ENCODE measurements around the gene ACOT8. TPM values are rescaled to one million over a fixed set of nuclear protein-coding genes. Genes with fewer than 3 reads are reported as not detected.

ACOT8 gene
- total and polyA plus RNA-seq, 10 of the 15 experiments (the other 5 are each of a cell fraction or from before 2014, with no cell fraction given): 5.1 to 47.9 (median 31.8) TPM

GRCh38 chr20:45874576-45874975, 17.4 kb upstream of the ACOT8 start:
- POLR2A ChIA-PET: no interaction called here
- no peaks in the 10 kb centered on the region for H3K4me1 ChIP-seq (ENCODE audit: control insufficient read depth, insufficient read depth, low read length)
- H4K20me1 ChIP-seq (ENCODE audit: control insufficient read depth, insufficient read depth): no peaks in the 10 kb centered on the region
- H3K27ac ChIP-seq (ENCODE audit: control insufficient read depth, insufficient read depth): no peak overlapping the region
- in situ Hi-C loops (cut with MboI) (no loop called here), intact Hi-C loops (cut with micrococcal nuclease; ENCODE audit: unreplicated experiment) (no loop called here)
- ATAC-seq: no peak
- no peaks in the 10 kb centered on the region for H3K79me2 ChIP-seq (ENCODE audit: control insufficient read depth, insufficient read depth, low read length)
- FAIRE-seq: no peak
- SMC1A ChIA-PET (ENCODE audit: uncharacterized antibody, unreplicated experiment): no interaction called here
- no peak overlapping the region for H3K4me3 ChIP-seq
- 86% methylated on average over 4 of the region's 4 CpGs for WGBS (ENCODE audit: insufficient coverage, insufficient replicate concordance, low lambda C conversion rate, missing lambda C conversion rate)
- H3K9me3 ChIP-seq (replicated peaks; ENCODE audit: control insufficient read depth, insufficient read depth, low read length): no peaks in the 10 kb centered on the region
- H3K27me3 ChIP-seq (replicated peaks in 1 of 2; ENCODE audit: control insufficient read depth in 2 of 2, insufficient read depth in 2 of 2, low read length in 1 of 2): no peaks in the 10 kb centered on the region
- CTCF ChIA-PET: interaction anchor here (0.6 to 0.8 kb wide), 2 partner anchors 9 to 81 kb away, joined by 3 read pairs; no protein-coding TSS in a partner anchor
- RAD21 ChIA-PET (ENCODE audit: unreplicated experiment): no interaction called here
- BruUV-seq (replicated peaks): no TSS peak
- H3K36me3 ChIP-seq (ENCODE audit: control insufficient read depth in 2 of 2, insufficient read depth in 2 of 2, low read length in 1 of 2): peaks cover 2 to 3% of the 10 kb centered on the region in 2 experiments; a peak in 1 of 4 replicates
- no peak for DNase-seq (ENCODE audit: low read depth, low spot score)
- H3K9ac ChIP-seq (ENCODE audit: control insufficient read depth, insufficient read depth, low read length): no peak overlapping the region
- no peak overlapping the region for H3K4me2 ChIP-seq (ENCODE audit: control insufficient read depth, insufficient read depth)
- H2AFZ ChIP-seq (ENCODE audit: control insufficient read depth, low read depth, low read length): no peak overlapping the region
- TF ChIP-seq ZBTB11 (CRISPR knock-in tag; IDR thresholded peaks at IDR 0.05) (no peak), BCL11A (IDR thresholded peaks at IDR 0.05; ENCODE audit: low read depth, low read length) (no peak), SMC3 (IDR thresholded peaks at IDR 0.05; ENCODE audit: borderline replicate concordance, low read length) (no peak), E2F4 (IDR thresholded peaks at IDR 0.05; ENCODE audit: low read depth, low read length) (no peak), IKZF2 (IDR thresholded peaks at IDR 0.05) (no peak), SKIL (IDR thresholded peaks at IDR 0.05; ENCODE audit: low read depth, poor library complexity, severe bottlenecking) (no peak), KAT2A (conservative IDR thresholded peaks at IDR 0.05; ENCODE audit: control insufficient read depth, low read depth, low read length) (no peak), GATAD2B (conservative IDR thresholded peaks at IDR 0.05; ENCODE audit: low read depth) (no peak), STAT1 (conservative IDR thresholded peaks at IDR 0.05) (no peak), RCOR1 (conservative IDR thresholded peaks at IDR 0.05; ENCODE audit: low read depth, low read length) (no peak), SP1 (IDR thresholded peaks at IDR 0.05; ENCODE audit: low read depth, low read length) (no peak), FOS (IDR thresholded peaks at IDR 0.05; ENCODE audit: borderline replicate concordance, extremely low read depth, insufficient read length) (no peak), HDAC6 (IDR thresholded peaks at IDR 0.05; ENCODE audit: unreplicated experiment) (no peak), ZNF207 (IDR thresholded peaks at IDR 0.05; ENCODE audit: borderline replicate concordance) (no peak)

Measured in GM12878 (cell line).